ENCODE results near the gene ZDHHC14. TPM values are rescaled to one million over a fixed set of nuclear protein-coding genes. Genes with fewer than 3 reads are reported as not detected.

The ZDHHC14 gene
- total RNA-seq, 2 experiments from 2014 or later, result 2.4 to 2.5 TPM

DNA sequence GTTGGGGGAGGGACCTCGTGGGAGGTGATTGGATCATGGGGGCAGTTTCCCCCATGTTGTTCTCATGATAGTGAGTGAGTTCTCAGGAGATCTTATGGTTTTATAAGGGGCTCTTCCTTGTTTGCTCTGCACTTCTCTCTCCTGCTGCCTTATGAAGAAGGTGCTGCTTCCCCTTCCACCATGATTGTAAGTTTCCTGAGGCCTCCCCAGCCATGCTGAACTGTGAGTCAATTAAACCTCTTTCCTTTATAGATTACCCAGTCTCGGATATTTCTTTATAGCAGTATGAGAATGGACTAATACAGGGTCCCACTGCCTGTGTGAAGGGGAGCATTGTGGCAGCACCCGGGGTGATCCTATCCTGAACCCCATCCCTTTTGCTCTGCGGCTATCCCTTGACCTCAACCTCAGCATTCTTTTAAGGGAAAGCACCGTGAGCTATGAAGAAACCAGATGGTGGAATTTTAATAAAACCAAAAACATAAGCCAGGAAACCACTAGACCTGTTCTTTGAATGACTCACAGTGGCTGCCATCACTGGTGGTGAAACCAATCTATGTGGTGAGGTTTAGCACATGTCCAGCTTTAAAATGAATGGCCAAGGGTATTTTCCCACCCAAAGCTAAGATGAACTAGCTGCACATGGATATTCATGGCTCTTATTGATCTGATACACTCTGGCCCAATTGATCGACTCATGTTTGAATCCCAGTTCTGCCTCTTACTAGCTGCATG, 62.2 kb downstream of the ZDHHC14 start:
- peaks cover 20% of the 10 kb centered on the region for H3K4me1 Mint-ChIP-seq
- peaks cover 10% of the 10 kb centered on the region for H3K9me3 Mint-ChIP-seq (ENCODE audit: low read depth)
- ChIA-PET POLR2A (interaction anchor here (0.9 kb wide), 1 partner anchor 16 kb away, joined by 3 read pairs; no protein-coding TSS in a partner anchor), CTCF (interaction anchor here (0.7 kb wide), 1 partner anchor 129 kb away, joined by 4 read pairs; no protein-coding TSS in a partner anchor)
- H3K4me3 Mint-ChIP-seq, result no peak overlapping the region
- ATAC-seq (peak; percentile 75), DNase-seq (peak; percentile 23)
- intact Hi-C loops (cut with DNase I, micrococcal nuclease), result no loop called here
- peak overlapping the region; percentile 21 for H3K27ac Mint-ChIP-seq
- H3K36me3 Mint-ChIP-seq (ENCODE audit: low read depth), result peaks cover 11% of the 10 kb centered on the region
- no peaks in the 10 kb centered on the region for H3K27me3 Mint-ChIP-seq

DNA sequence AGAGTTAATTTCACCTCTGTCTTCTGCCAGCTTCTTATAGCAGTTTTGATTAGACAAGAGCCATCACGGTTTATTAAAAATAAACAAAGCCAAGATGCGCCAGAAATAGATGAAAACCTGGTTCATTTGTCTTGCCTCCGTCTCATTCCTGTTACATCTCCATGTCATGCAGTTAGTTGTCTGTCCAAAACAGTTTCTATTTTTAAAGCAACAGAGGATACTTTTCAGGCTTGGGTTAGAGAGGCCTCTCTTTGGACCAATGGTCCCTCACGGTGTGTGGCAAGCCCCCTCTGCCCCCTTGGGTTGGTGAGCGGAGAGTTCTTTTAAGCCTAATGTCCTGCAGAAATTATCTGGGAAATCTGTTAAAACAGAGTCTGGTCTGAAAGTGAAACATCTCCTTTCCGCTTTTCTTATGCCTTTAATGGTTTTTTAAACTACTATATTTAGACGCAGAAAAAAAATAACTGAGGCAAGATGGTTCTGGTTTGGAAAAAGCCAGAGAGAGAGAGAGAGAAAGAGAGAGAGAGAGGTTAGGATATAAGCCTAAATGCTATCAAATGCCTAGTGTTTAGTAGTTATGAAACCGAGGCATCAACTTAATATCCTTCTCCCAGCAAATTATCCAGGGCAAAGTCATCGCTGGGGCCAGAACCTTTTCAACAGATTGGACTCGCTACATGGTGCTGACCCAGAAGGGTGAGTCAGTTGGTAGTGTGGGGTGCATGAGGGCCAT, 64.5 kb downstream of the ZDHHC14 start:
- CTCF ChIA-PET, result no interaction called here
- Mint-ChIP-seq H3K36me3 (ENCODE audit: low read depth) (peaks cover 11% of the 10 kb centered on the region), H3K9me3 (ENCODE audit: low read depth) (peaks cover 10% of the 10 kb centered on the region), H3K4me1 (peaks cover 16% of the 10 kb centered on the region), H3K4me3 (no peak overlapping the region), H3K27me3 (no peaks in the 10 kb centered on the region), H3K27ac (no peak overlapping the region)
- intact Hi-C loops (cut with DNase I, micrococcal nuclease), result no loop called here
- DNase-seq (no peak), ATAC-seq (no peak)
- POLR2A ChIA-PET, result interaction anchor here (0.6 kb wide), 1 partner anchor 536 kb away, joined by 6 read pairs; no protein-coding TSS in a partner anchor

DNA sequence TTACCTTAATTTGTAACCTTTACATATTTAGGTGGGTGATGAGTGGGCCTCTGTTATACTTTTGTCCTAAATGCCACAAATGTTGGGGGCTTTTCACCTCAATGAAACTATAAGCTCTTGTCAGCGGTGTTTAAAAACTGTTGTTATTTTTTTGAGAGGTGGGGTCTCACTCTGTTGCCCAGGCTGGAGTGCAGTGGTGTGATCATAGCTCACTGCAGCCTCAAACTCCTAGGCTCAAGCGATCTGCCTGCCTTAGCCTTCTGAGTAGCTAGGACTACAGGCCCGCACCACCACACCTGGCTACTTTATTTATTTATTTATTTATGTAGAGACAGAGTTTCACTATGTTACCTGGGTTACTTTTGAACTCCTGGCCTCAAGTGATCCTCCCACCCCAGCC, 66.7 kb downstream of the ZDHHC14 start:
- Mint-ChIP-seq H3K9me3 (ENCODE audit: low read depth) (peaks cover 6% of the 10 kb centered on the region), H3K4me3 (no peak overlapping the region), H3K27me3 (no peaks in the 10 kb centered on the region), H3K36me3 (ENCODE audit: low read depth) (peaks cover 3% of the 10 kb centered on the region), H3K4me1 (peaks cover 9% of the 10 kb centered on the region), H3K27ac (no peak overlapping the region)
- no peak for ATAC-seq
- ChIA-PET CTCF (interaction anchor here (0.6 kb wide), 1 partner anchor 1903 kb away, joined by 3 read pairs; no protein-coding TSS in a partner anchor), POLR2A (no interaction called here)
- intact Hi-C loops (cut with DNase I, micrococcal nuclease), result no loop called here
- DNase-seq, result no peak

DNA sequence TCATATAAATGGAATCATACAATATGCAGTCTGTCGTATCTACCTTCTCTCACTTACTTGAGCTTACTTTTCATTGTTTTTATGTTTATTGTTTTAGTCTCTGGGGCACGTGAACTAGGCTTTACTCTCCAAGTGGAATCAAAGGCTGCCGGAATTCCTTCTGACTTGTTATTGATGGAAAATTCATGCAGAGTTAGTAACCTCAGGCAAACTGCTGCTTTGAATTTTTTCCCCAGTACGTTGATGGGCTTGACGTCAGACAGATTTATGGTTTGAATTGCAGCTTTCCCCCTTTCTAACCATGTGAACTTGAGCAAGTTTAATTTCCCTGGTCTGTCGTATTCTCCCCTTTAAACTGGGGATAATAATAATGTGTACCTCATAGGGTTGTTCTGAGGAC, 68.6 kb downstream of the ZDHHC14 start:
- H3K9me3 Mint-ChIP-seq (ENCODE audit: low read depth), result no peaks in the 10 kb centered on the region
- no peaks in the 10 kb centered on the region for H3K4me1 Mint-ChIP-seq
- H3K36me3 Mint-ChIP-seq (ENCODE audit: low read depth), result no peaks in the 10 kb centered on the region
- ATAC-seq (no peak), DNase-seq (no peak)
- H3K4me3 Mint-ChIP-seq, result no peak overlapping the region
- CTCF ChIA-PET, result interaction anchor here (0.9 kb wide), 1 partner anchor 221 kb away, joined by 4 read pairs; no protein-coding TSS in a partner anchor
- intact Hi-C loops (cut with DNase I, micrococcal nuclease), result no loop called here
- no peaks in the 10 kb centered on the region for H3K27me3 Mint-ChIP-seq
- POLR2A ChIA-PET, result no interaction called here
- no peak overlapping the region for H3K27ac Mint-ChIP-seq

DNA sequence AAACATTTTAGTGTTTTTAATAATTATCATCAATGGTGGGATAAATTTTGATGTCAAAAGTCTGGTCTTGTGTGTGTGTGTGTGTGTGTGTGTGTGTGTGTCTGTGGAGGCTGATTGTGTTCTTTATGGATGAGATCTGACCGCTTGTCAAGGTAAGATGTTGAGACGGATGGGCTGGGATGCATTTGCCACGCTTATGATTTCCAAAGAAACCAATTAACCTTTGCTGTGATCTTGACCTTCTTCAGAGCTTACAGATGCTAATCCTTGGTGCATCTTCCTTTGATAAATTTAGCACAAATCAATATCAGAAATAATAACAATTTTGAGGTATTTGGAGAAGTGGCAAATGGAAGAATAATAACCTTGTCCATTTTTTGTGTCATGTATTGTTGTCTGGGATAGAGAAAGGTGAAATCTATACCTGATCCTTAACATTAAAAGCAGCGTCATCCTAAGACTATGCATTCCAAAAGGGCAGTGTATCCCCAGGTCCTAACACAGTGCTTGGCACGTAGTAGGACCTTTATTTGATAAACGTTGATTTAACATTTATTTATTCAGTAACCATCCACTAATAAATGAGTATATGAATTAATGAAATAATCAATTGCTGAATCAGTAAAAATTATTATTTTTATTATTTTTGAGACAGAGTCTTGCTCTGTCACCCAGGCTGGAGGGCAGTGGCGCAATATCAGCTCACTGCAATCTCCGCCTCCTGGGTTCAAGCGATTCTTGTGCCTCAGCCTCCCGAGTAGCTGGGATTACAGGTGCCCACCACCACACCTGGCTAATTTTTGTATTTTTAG, 70.1 kb downstream of the ZDHHC14 start:
- peaks cover 5% of the 10 kb centered on the region for H3K4me1 Mint-ChIP-seq
- H3K27ac Mint-ChIP-seq, result no peak overlapping the region
- ATAC-seq, result no peak
- DNase-seq, result no peak
- ChIA-PET CTCF (interaction anchor here (0.8 kb wide), 1 partner anchor 367 kb away, joined by 3 read pairs; no protein-coding TSS in a partner anchor), POLR2A (no interaction called here)
- H3K36me3 Mint-ChIP-seq (ENCODE audit: low read depth), result no peaks in the 10 kb centered on the region
- intact Hi-C loops (cut with DNase I, micrococcal nuclease), result no loop called here
- no peaks in the 10 kb centered on the region for H3K9me3 Mint-ChIP-seq (ENCODE audit: low read depth)
- H3K4me3 Mint-ChIP-seq, result no peak overlapping the region
- H3K27me3 Mint-ChIP-seq, result no peaks in the 10 kb centered on the region

DNA sequence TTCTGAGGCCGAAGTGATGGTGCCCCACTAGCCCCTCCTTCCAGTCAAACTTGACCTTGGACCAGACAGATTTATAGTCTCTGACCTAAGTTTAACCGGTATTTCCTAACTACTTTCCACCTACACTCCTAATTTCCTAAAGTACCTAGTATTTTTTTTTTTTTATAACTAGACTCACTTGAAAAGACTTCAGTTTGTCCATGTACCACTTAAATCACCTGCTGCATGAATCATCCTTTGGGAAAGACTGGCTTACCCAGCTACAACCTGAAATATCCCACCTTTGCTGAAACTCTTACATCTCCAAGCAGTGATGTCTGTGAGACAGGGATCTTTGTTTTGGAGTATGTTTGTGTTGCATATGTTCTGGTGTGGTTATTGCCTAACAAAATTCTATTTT, 71.1 kb downstream of the ZDHHC14 start:
- DNase-seq (no peak), ATAC-seq (no peak)
- H3K4me3 Mint-ChIP-seq, result no peak overlapping the region
- ChIA-PET POLR2A (no interaction called here), CTCF (no interaction called here)
- H3K27me3 Mint-ChIP-seq, result no peaks in the 10 kb centered on the region
- H3K9me3 Mint-ChIP-seq (ENCODE audit: low read depth), result no peaks in the 10 kb centered on the region
- intact Hi-C loops (cut with DNase I, micrococcal nuclease), result no loop called here
- H3K36me3 Mint-ChIP-seq (ENCODE audit: low read depth), result no peaks in the 10 kb centered on the region
- H3K4me1 Mint-ChIP-seq, result peaks cover 14% of the 10 kb centered on the region
- no peak overlapping the region for H3K27ac Mint-ChIP-seq

DNA sequence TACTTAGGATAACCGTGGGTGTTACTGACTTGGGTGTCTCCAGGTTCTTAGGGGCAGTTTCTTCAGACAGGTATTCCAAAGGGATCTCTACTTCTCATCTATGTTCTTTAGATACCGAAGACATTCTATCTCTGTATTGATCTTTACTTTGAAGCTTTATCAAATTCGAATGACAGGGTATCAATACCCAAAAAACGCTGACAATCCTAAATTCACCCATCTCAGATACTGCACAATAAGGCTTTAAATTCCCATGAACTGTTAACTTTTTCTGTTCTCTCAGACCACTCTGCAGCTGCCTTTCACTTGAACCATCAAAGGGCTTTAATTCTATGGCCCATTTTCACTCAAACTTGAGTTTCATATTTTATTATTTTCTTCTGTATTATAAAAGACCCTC, 72.1 kb downstream of the ZDHHC14 start:
- H3K36me3 Mint-ChIP-seq (ENCODE audit: low read depth), result no peaks in the 10 kb centered on the region
- no peaks in the 10 kb centered on the region for H3K9me3 Mint-ChIP-seq (ENCODE audit: low read depth)
- peaks cover 18% of the 10 kb centered on the region for H3K4me1 Mint-ChIP-seq
- ATAC-seq (no peak), DNase-seq (no peak)
- intact Hi-C loops (cut with DNase I, micrococcal nuclease), result no loop called here
- CTCF ChIA-PET, result no interaction called here
- no peak overlapping the region for H3K4me3 Mint-ChIP-seq
- H3K27me3 Mint-ChIP-seq, result no peaks in the 10 kb centered on the region
- POLR2A ChIA-PET, result interaction anchor here (0.6 kb wide), 1 partner anchor 25 kb away, joined by 3 read pairs; no protein-coding TSS in a partner anchor
- no peak overlapping the region for H3K27ac Mint-ChIP-seq

DNA sequence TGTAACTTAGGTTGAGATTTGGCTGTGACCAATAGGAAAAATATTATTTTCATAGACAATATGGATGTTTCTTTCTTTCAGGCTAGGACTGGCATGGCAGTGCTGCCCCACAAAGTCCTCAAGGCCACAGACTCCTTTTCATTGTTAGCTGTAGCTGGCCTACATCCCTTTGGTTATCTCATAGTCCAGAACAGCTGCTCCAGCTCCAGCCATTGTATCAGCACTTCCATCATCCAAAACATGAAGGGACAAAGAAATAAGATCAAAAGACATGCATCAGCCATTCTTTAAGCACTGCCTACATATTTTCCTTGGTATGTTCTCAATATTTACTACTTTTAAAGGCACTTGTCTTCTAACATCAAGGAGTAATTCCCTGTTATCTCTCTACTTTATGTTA, 73.0 kb downstream of the ZDHHC14 start:
- H3K4me3 Mint-ChIP-seq, result no peak overlapping the region
- H3K27me3 Mint-ChIP-seq, result no peaks in the 10 kb centered on the region
- DNase-seq, result no peak
- H3K27ac Mint-ChIP-seq, result peak overlapping the region; percentile 7
- no peaks in the 10 kb centered on the region for H3K36me3 Mint-ChIP-seq (ENCODE audit: low read depth)
- peaks cover 19% of the 10 kb centered on the region for H3K4me1 Mint-ChIP-seq
- intact Hi-C loops (cut with DNase I, micrococcal nuclease), result no loop called here
- ChIA-PET POLR2A (interaction anchor here (0.6 kb wide), 1 partner anchor 373 kb away, joined by 4 read pairs; no protein-coding TSS in a partner anchor), CTCF (interaction anchor here (0.6 kb wide), 1 partner anchor 26 kb away, joined by 3 read pairs; no protein-coding TSS in a partner anchor)
- no peak for ATAC-seq
- H3K9me3 Mint-ChIP-seq (ENCODE audit: low read depth), result no peaks in the 10 kb centered on the region

DNA sequence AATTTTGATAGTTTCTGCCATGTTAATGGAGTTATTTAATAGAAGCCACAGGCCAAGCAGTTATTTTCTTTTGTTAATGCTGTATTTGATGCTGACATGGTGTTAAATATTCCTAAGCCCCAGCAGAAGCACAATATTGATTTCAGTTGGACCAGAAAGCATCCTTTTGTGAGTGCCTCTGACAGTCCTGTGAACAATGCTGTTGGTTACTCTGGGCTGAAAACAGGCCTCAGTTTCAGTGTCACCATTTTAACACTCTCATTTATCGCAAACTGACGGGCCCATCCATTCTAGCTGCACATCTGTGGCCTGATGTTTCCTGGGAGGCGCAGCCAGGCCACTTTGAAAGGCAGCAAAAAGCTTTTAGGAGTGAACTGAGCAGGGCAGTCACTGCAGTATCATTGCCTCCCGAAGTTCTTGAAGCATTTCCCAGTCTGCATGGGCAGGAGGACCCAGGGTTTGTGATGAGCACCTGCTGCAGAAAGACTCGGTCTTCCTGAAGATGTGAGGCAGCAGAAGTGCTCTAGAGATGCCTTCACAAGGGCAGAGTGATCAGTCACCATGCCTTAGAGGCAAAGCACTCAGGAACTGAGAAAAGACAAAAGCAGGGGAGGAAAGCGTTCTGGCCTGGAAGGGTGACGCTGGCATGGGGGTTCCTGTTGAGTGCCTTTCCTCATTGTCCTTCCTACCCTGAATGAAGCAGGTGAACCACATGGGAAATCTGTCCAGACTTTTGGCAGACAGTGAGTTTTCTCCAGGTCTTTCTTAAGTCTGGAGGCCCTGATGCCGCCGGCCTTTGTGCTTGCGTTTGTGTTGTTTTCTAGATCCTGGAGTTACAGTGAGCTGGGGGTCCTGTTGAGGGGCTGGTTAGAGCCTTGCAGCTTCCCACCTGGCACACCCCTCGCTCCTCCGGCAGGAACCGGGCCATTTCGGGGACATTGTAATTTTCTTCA, 74.0 kb downstream of the ZDHHC14 start:
- POLR2A ChIA-PET, result interaction anchor here (0.6 kb wide), 1 partner anchor 730 kb away, joined by 8 read pairs; no protein-coding TSS in a partner anchor
- CTCF ChIA-PET, result no interaction called here
- DNase-seq (no peak), ATAC-seq (no peak)
- no peaks in the 10 kb centered on the region for H3K27me3 Mint-ChIP-seq
- peak overlapping the region; percentile 3 for H3K27ac Mint-ChIP-seq
- intact Hi-C loops (cut with DNase I, micrococcal nuclease), result no loop called here
- no peak overlapping the region for H3K4me3 Mint-ChIP-seq
- H3K9me3 Mint-ChIP-seq (ENCODE audit: low read depth), result no peaks in the 10 kb centered on the region
- H3K36me3 Mint-ChIP-seq (ENCODE audit: low read depth), result no peaks in the 10 kb centered on the region
- peaks cover 28% of the 10 kb centered on the region for H3K4me1 Mint-ChIP-seq

DNA sequence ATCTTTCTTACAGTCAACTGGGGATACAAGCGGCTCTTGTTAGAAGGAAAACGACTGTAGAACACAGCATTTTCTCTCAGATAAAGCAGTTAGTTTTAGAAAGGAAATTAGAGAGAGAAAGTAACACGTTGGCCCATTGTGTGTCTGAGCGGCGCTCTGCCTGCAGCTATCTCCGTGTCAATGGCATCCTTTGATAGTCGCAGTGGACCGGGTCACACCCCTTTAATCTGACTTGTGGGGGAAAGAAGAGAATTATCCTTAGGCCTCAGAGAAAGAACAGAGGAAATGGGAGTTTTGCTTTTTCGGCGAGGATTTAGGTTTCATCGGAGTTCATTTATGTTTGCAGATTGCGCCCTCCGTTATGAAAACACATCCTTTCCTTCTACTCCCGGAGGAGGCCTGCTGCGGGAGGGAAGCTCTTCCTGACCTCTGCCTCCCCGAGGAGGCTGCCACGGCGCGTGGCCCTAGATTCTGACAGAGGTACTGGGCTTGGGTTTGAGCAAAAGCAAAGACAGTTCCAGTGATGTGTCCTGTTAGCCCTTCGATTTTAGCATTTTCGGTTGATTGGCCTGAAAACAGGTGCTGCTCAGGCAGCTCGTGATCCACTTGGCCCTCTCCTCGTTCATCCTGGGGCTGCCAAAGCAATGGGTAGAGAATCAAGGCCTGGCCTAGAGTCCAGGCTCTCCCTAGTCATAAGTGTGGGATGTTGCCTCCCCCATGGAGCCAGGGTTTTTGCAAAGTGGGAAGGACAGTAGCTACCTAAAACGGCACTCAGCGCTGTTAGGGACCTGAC, 74.9 kb downstream of the ZDHHC14 start:
- H3K36me3 Mint-ChIP-seq (ENCODE audit: low read depth), result no peaks in the 10 kb centered on the region
- DNase-seq (no peak), ATAC-seq (no peak)
- H3K4me1 Mint-ChIP-seq, result peaks cover 35% of the 10 kb centered on the region
- H3K9me3 Mint-ChIP-seq (ENCODE audit: low read depth), result no peaks in the 10 kb centered on the region
- H3K27me3 Mint-ChIP-seq, result no peaks in the 10 kb centered on the region
- peak overlapping the region; percentile 52 for H3K27ac Mint-ChIP-seq
- ChIA-PET CTCF (interaction anchor here (0.6 kb wide), 1 partner anchor 112 kb away, joined by 3 read pairs; no protein-coding TSS in a partner anchor), POLR2A (no interaction called here)
- intact Hi-C loops (cut with DNase I, micrococcal nuclease), result loop anchor here in 1 of 2 experiments (2.0 kb wide), 1 partner anchor 133 kb away; the partner anchor contains the start of gene TMEM242
- H3K4me3 Mint-ChIP-seq, result no peak overlapping the region

All from activated CD4-positive, alpha-beta T cell treated with anti-CD3 and anti-CD28 coated beads for 36 hours (primary cell).